PC-3 (cell line): ENCODE results near the gene ACAP1. TPM values are rescaled to one million over a fixed set of nuclear protein-coding genes. Genes with fewer than 3 reads are reported as not detected.

ENCODE experiments used
- ATAC-seq: fragments of 200-7000 bp; cut with Tn5 transposase; 2 replicates; pipeline ENCODE4 v1.9.1; 2020; ENCODE audit warnings: mild to moderate bottlenecking, moderate library complexity
- BruUV-seq: library from RNA; stranded (reverse); fragments of 400-500 nt; replicated peaks from 2 replicates; lab custom pipeline; 2021; lab: Mats Ljungman, UMichigan
- CTCF ChIA-PET: fragments of 300-600 bp; sonication (Branson Sonifier 250); formaldehyde crosslinking; loops from one replicate; lab custom pipeline; 2022; ENCODE audit warnings: antibody characterized with exemption; lab: Charles Lee
- POLR2A ChIA-PET: fragments of 300-600 bp; sonication (Branson Sonifier 250); formaldehyde crosslinking; loops from one replicate; lab custom pipeline; 2022; ENCODE audit warnings: antibody characterized with exemption; ENCODE audit not compliant: unreplicated experiment; lab: Charles Lee
- DNase-seq: peaks from one replicate; pipeline ENCODE4 v3.0.0-alpha.2; 2015
- H2AFZ ChIP-seq: fragments of 300-600 bp; sonication (generic); 2 replicates; pipeline ENCODE4 v1.6.0; 2016; ENCODE audit warnings: antibody characterized with exemption, low read length
- H3F3A ChIP-seq: fragments of 300-600 bp; sonication (generic); one replicate; pipeline ENCODE4 v1.6.0; 2017; ENCODE audit warnings: antibody characterized with exemption, low read length, control low read depth, mild to moderate bottlenecking; ENCODE audit not compliant: unreplicated experiment
- H3K27ac ChIP-seq: fragments of 300-600 bp; sonication (generic); 2 replicates; pipeline ENCODE4 v1.5.1; 2016; ENCODE audit warnings: mild to moderate bottlenecking, low read length
- H3K27me3 ChIP-seq: fragments of 300-600 bp; sonication (generic); 2 replicates; pipeline ENCODE4 v1.6.1; 2016; ENCODE audit warnings: low read length, mixed read lengths
- H3K36me3 ChIP-seq: fragments of 300-600 bp; sonication (generic); 2 replicates; pipeline ENCODE4 v1.6.1; 2016; ENCODE audit warnings: low read depth, mixed run types, low read length, mixed read lengths
- H3K4me1 ChIP-seq: fragments of 300-600 bp; sonication (generic); 2 replicates; pipeline ENCODE4 v1.5.1; 2016; ENCODE audit warnings: low read length; ENCODE audit not compliant: insufficient read depth
- H3K4me2 ChIP-seq: fragments of 300-600 bp; sonication (generic); 2 replicates; pipeline ENCODE4 v1.6.0; 2016; ENCODE audit warnings: low read length
- H3K4me3 ChIP-seq: fragments of 300-600 bp; sonication (generic); 2 replicates; pipeline ENCODE4 v1.5.1; 2016; ENCODE audit warnings: mild to moderate bottlenecking, low read length, mixed read lengths
- H3K79me2 ChIP-seq: fragments of 300-600 bp; sonication (generic); 2 replicates; pipeline ENCODE4 v1.6.1; 2017; ENCODE audit warnings: low read length, mixed read lengths
- H3K9ac ChIP-seq: fragments of 300-600 bp; sonication (generic); 2 replicates; pipeline ENCODE4 v1.6.0; 2016; ENCODE audit warnings: mild to moderate bottlenecking, low read length
- H3K9me2 ChIP-seq: fragments of 300-600 bp; sonication (generic); replicated peaks from 2 replicates; pipeline ENCODE4 v1.6.1; 2016; ENCODE audit warnings: mixed run types, low read length, mixed read lengths
- H3K9me3 ChIP-seq: fragments of 300-600 bp; sonication (generic); 2 replicates; pipeline ENCODE4 v1.6.1; 2016; ENCODE audit warnings: low read length, mixed read lengths
- H4K20me1 ChIP-seq: fragments of 300-600 bp; sonication (generic); 2 replicates; pipeline ENCODE4 v1.6.1; 2016; ENCODE audit warnings: low read length, mixed read lengths
- CTCF ChIP-seq: fragments of 300-600 bp; sonication (generic); conservative IDR thresholded peaks from 2 replicates; pipeline ENCODE4 v1.5.1; 2017; ENCODE audit warnings: antibody characterized with exemption, low read depth, mild to moderate bottlenecking, low read length
- EZH2 ChIP-seq: fragments of 300-600 bp; sonication (generic); IDR thresholded peaks from one replicate; pipeline ENCODE4 v1.6.1; 2017; ENCODE audit warnings: antibody characterized with exemption, mild to moderate bottlenecking, low read length; ENCODE audit not compliant: unreplicated experiment
- EZH2phosphoT487 ChIP-seq: fragments of 300-600 bp; sonication (generic); IDR thresholded peaks from 2 replicates; pipeline ENCODE4 v1.6.1; 2018; ENCODE audit warnings: mild to moderate bottlenecking, antibody characterized with exemption, low read length, borderline replicate concordance
- intact Hi-C: fragments of 100-400 bp; cut with micrococcal nuclease; formaldehyde crosslinking; loops from 2 replicates; pipeline ENCODE4 v1.9.0; 2023
- total RNA-seq: library from RNA; depleted of rRNA; stranded (reverse); fragments of >200 nt; gene quantifications from 2 replicates; pipeline ENCODE4 v1.2.3, GENCODE V29; 2014

The ACAP1 gene
- total RNA-seq, 1 experiment from 2014 or later: not detected

- CTCF ChIA-PET: interaction anchor here (0.6 to 1.0 kb wide), 4 partner anchors 48 to 366 kb away, joined by 3 to 6 read pairs (median 3); partner anchors contain the start of gene TMEM256
- H3K9me2 ChIP-seq: no peaks in the 10 kb centered on the region
- H3K4me1 ChIP-seq: peaks cover 24% of the 10 kb centered on the region; the same call in 1 of the 2 replicates
- no peaks in the 10 kb centered on the region for H3K27me3 ChIP-seq
- H3F3A ChIP-seq: peaks cover 3% of the 10 kb centered on the region
- H3K79me2 ChIP-seq: peaks cover 29% of the 10 kb centered on the region
- peak; percentile 83 for DNase-seq
- H3K36me3 ChIP-seq: no peaks in the 10 kb centered on the region
- H3K9me3 ChIP-seq: no peaks in the 10 kb centered on the region
- TF ChIP-seq CTCF (peak; percentile 80), EZH2phosphoT487 (no peak)
- POLR2A ChIA-PET: no interaction called here
- H3K9ac ChIP-seq: no peak overlapping the region
- no peak overlapping the region for H3K4me3 ChIP-seq
- H4K20me1 ChIP-seq: no peaks in the 10 kb centered on the region
- BruUV-seq: no TSS peak
- peak overlapping the region; percentile 47; the same call in 1 of the 2 replicates for H3K4me2 ChIP-seq
- 0 out of 2 replicates have a peak overlapping the region, but pooled peaks have one; percentile 53 for H2AFZ ChIP-seq
- ATAC-seq: peak; percentile 35
- no peak overlapping the region for H3K27ac ChIP-seq
- intact Hi-C loops: no loop called here
Observed at GRCh38 chr17:7356072-7356549, 19.8 kb downstream of the ACAP1 start.

GRCh38 chr17:7356756-7357155 is 20.4 kb downstream of the ACAP1 start:
- H3K27ac ChIP-seq: no peak overlapping the region
- H3F3A ChIP-seq: peaks cover 3% of the 10 kb centered on the region
- ChIA-PET POLR2A (no interaction called here), CTCF (no interaction called here)
- H3K36me3 ChIP-seq: no peaks in the 10 kb centered on the region
- no peaks in the 10 kb centered on the region for H4K20me1 ChIP-seq
- no peak for DNase-seq
- H3K27me3 ChIP-seq: no peaks in the 10 kb centered on the region
- H3K4me2 ChIP-seq: no peak overlapping the region
- H3K4me1 ChIP-seq: peaks cover 24% of the 10 kb centered on the region; the same call in 1 of the 2 replicates
- no peak overlapping the region for H3K4me3 ChIP-seq
- TF ChIP-seq EZH2 (no peak), EZH2phosphoT487 (no peak), CTCF (no peak)
- no peaks in the 10 kb centered on the region for H3K9me2 ChIP-seq
- peaks cover 26% of the 10 kb centered on the region for H3K79me2 ChIP-seq
- H3K9me3 ChIP-seq: no peaks in the 10 kb centered on the region
- BruUV-seq: no TSS peak
- ATAC-seq: no peak
- H3K9ac ChIP-seq: no peak overlapping the region
- no peak overlapping the region for H2AFZ ChIP-seq
- intact Hi-C loops: no loop called here

GRCh38 chr17:7357381-7357780 is 21.1 kb downstream of the ACAP1 start:
- Histone ChIP-seq H3K4me2 (no peak overlapping the region), H3K36me3 (no peaks in the 10 kb centered on the region), H3K9ac (no peak overlapping the region), H3K4me3 (no peak overlapping the region), H3K9me2 (no peaks in the 10 kb centered on the region), H4K20me1 (no peaks in the 10 kb centered on the region), H3K79me2 (peaks cover 22% of the 10 kb centered on the region), H3K27me3 (no peaks in the 10 kb centered on the region), H3F3A (peaks cover 3% of the 10 kb centered on the region), H3K9me3 (no peaks in the 10 kb centered on the region), H3K4me1 (peaks cover 24% of the 10 kb centered on the region; the same call in 1 of the 2 replicates), H3K27ac (no peak overlapping the region), H2AFZ (no peak overlapping the region)
- no TSS peak for BruUV-seq
- ATAC-seq (no peak), DNase-seq (no peak)
- intact Hi-C loops: no loop called here
- no peak for TF ChIP-seq EZH2
- no peak for TF ChIP-seq EZH2phosphoT487
- no peak for TF ChIP-seq CTCF
- ChIA-PET CTCF (no interaction called here), POLR2A (no interaction called here)
